Activated CD8-positive, alpha-beta T cell treated with anti-CD3 and anti-CD28 coated beads for 36 hours (primary cell): Measurements from ENCODE around the gene KLRG1. TPM values are rescaled to one million over a fixed set of nuclear protein-coding genes. Genes with fewer than 3 reads are reported as not detected.

Experiments
- ATAC-seq: fragments of 200-7000 bp; cut with Tn5 transposase; one replicate; pipeline ENCODE4 v1.10.0; 2021; ENCODE audit warnings: mild to moderate bottlenecking, moderate library complexity
- CTCF ChIA-PET: fragments of 350-600 bp; sonication (Branson Sonifier 250); formaldehyde crosslinking; loops from one replicate; lab custom pipeline; 2021; ENCODE audit warnings: antibody characterized with exemption; lab: Charles Lee
- POLR2A ChIA-PET: fragments of 350-600 bp; sonication (Branson Sonifier 250); formaldehyde crosslinking; loops from one replicate; lab custom pipeline; 2021; ENCODE audit warnings: antibody characterized with exemption; lab: Charles Lee
- DNase-seq: peaks from one replicate; pipeline ENCODE4 v3.0.0-alpha.2; 2020
- H3K27ac Mint-ChIP-seq: one replicate; pipeline ENCODE4 v1.8.0; 2021; ENCODE audit warnings: mild to moderate bottlenecking, mixed read lengths
- H3K27me3 Mint-ChIP-seq: one replicate; pipeline ENCODE4 v1.8.0; 2021; ENCODE audit warnings: mixed read lengths
- H3K36me3 Mint-ChIP-seq: one replicate; pipeline ENCODE4 v1.8.0; 2021; ENCODE audit warnings: low read depth, mixed read lengths
- H3K4me1 Mint-ChIP-seq: one replicate; pipeline ENCODE4 v1.8.0; 2021; ENCODE audit warnings: low read depth, mixed read lengths
- H3K4me3 Mint-ChIP-seq: one replicate; pipeline ENCODE4 v1.8.0; 2021; ENCODE audit warnings: mild to moderate bottlenecking, moderate library complexity, mixed read lengths
- H3K9me3 Mint-ChIP-seq: one replicate; pipeline ENCODE4 v1.8.0; 2021; ENCODE audit warnings: mixed read lengths
- intact Hi-C: fragments of 100-400 bp; cut with micrococcal nuclease; formaldehyde crosslinking; loops from one replicate; pipeline ENCODE4 v1.10.0; 2022
- total RNA-seq, 2 experiments: library from RNA; stranded (reverse); gene quantifications; one replicate each; pipeline ENCODE4 v1.2.3, GENCODE V29; 2021
- TF ChIP-seq, protein P1 (sequence below): fragments of 200-600 bp; IDR thresholded peaks from one replicate; pipeline ENCODE4 v1.8.0; 2022; ENCODE audit warnings: antibody characterized with exemption, mild to moderate bottlenecking

The KLRG1 gene
- total RNA-seq, 2 experiments from 2014 or later = 6.6 to 10.1 TPM

DNA sequence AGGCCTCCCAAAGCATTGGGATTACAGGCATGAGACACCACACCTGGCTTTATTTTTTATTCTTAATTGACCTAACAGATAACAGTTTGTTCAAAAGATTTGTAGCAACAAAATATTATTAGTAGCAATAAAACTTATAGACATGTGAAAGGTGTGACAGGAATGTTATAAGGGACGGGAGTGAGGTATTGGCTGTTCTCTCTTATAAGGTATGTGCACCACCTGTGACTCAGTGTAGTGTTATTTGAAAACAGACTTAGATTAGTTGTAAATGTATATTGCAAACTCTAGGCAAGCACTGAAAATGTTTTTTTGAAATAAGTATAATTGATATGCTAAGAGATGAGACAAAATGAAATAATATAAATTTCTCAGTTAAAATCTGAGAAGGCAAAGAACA, 57.8 kb downstream of the KLRG1 start:
- Mint-ChIP-seq H3K4me3 (no peak overlapping the region), H3K36me3 (peaks cover 2% of the 10 kb centered on the region), H3K27ac (no peak overlapping the region), H3K4me1 (peaks cover 21% of the 10 kb centered on the region), H3K27me3 (no peaks in the 10 kb centered on the region), H3K9me3 (peaks cover 1% of the 10 kb centered on the region)
- intact Hi-C loops = loop anchor here (10.0 kb wide), 1 partner anchor 392 kb away; no protein-coding TSS in a partner anchor
- POLR2A ChIA-PET = interaction anchor here (1.0 kb wide), 1 partner anchor 96 kb away, joined by 3 read pairs; no protein-coding TSS in a partner anchor
- ATAC-seq (no peak), DNase-seq (no peak)
- TF ChIP-seq, protein P1, sequence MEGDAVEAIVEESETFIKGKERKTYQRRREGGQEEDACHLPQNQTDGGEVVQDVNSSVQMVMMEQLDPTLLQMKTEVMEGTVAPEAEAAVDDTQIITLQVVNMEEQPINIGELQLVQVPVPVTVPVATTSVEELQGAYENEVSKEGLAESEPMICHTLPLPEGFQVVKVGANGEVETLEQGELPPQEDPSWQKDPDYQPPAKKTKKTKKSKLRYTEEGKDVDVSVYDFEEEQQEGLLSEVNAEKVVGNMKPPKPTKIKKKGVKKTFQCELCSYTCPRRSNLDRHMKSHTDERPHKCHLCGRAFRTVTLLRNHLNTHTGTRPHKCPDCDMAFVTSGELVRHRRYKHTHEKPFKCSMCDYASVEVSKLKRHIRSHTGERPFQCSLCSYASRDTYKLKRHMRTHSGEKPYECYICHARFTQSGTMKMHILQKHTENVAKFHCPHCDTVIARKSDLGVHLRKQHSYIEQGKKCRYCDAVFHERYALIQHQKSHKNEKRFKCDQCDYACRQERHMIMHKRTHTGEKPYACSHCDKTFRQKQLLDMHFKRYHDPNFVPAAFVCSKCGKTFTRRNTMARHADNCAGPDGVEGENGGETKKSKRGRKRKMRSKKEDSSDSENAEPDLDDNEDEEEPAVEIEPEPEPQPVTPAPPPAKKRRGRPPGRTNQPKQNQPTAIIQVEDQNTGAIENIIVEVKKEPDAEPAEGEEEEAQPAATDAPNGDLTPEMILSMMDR = no peak
- CTCF ChIA-PET = interaction anchor here (1.8 to 7.5 kb wide), 4 partner anchors 10 to 390 kb away, joined by 5 to 153 read pairs (median 22); partner anchors contain the start of gene M6PR

DNA sequence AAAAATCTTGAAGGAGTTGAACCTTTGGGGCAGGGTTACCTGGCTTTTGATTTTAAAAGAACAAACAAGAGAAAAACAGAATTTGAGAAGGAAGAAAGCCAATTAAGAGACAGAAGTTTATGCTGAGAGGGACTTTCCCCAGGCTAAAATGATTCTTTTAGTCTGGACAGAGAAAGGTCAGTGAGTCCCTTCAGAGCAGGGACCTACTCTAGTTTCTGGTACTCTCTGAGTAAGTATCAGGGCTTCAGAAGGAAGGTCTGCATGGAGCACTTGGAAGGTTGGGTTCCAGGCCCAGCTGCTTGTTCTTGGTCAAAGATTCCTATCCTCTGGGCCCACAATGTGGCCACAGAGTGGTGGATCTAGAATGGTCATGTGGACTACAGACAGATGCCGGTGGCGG, 59.6 kb downstream of the KLRG1 start:
- Mint-ChIP-seq H3K27me3 (no peaks in the 10 kb centered on the region), H3K4me3 (no peak overlapping the region), H3K36me3 (peaks cover 2% of the 10 kb centered on the region), H3K4me1 (peaks cover 13% of the 10 kb centered on the region), H3K27ac (peak overlapping the region; percentile 44), H3K9me3 (peaks cover 1% of the 10 kb centered on the region)
- ChIA-PET POLR2A (interaction anchor here (0.7 to 1.2 kb wide), 3 partner anchors 135 to 1433 kb away, joined by 3 read pairs; partner anchors contain the start of gene PHC1), CTCF (interaction anchor here (0.7 to 7.5 kb wide), 53 partner anchors 8 to 504 kb away, joined by 3 to 153 read pairs (median 5); partner anchors contain the start of genes A2M, KLRG1, M6PR and PHC1)
- ATAC-seq (peak; percentile 38), DNase-seq (no peak)
- TF ChIP-seq, protein P1 = no peak
- intact Hi-C loops = loop anchor here (10.0 kb wide), 1 partner anchor 394 kb away; no protein-coding TSS in a partner anchor

DNA sequence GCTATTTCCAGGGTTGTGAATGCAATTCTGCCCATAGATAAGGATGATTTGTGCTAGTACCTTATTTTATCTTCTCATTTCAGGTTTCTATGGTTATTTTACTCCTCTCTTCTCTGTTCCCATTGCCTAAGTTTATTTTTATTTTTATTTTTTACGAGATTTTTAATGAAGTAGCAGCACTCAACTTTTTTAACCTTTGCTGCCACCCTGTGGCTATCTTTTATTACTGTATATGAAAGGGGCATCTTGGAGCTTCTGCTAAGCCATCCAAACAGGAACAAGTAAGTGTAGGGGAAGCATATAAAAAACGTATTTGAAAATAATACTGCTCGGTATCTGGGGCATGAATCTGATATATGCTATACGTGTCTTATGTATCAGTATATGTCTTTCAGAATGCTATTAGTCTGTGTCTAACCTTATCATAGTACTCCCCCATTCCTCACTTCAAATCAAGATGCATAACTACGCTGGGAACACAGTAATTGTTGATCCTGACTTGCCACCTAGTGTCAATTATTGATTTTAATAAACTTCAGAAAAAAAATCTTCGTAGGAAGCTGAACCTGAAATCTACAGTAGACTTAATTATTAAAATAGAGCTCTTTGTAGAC, 60.3 kb downstream of the KLRG1 start:
- DNase-seq = peak; percentile 27
- no peaks in the 10 kb centered on the region for H3K27me3 Mint-ChIP-seq
- intact Hi-C loops = loop anchor here (5.0 to 10.0 kb wide), 2 partner anchors 367 to 395 kb away; no protein-coding TSS in a partner anchor
- no peak overlapping the region for H3K27ac Mint-ChIP-seq
- ChIA-PET POLR2A (interaction anchor here (0.5 to 1.2 kb wide), 5 partner anchors 12 to 368 kb away, joined by 3 read pairs; partner anchors contain the start of genes M6PR and PHC1), CTCF (interaction anchor here (0.7 to 7.5 kb wide), 66 partner anchors 8 to 505 kb away, joined by 3 to 153 read pairs (median 4); partner anchors contain the start of genes A2M, KLRG1, M6PR and PHC1)
- TF ChIP-seq, protein P1 = peak; percentile 80
- peaks cover 13% of the 10 kb centered on the region for H3K4me1 Mint-ChIP-seq
- H3K36me3 Mint-ChIP-seq = peaks cover 2% of the 10 kb centered on the region
- no peak overlapping the region for H3K4me3 Mint-ChIP-seq
- H3K9me3 Mint-ChIP-seq = peaks cover 1% of the 10 kb centered on the region
- peak; percentile 75 for ATAC-seq

DNA sequence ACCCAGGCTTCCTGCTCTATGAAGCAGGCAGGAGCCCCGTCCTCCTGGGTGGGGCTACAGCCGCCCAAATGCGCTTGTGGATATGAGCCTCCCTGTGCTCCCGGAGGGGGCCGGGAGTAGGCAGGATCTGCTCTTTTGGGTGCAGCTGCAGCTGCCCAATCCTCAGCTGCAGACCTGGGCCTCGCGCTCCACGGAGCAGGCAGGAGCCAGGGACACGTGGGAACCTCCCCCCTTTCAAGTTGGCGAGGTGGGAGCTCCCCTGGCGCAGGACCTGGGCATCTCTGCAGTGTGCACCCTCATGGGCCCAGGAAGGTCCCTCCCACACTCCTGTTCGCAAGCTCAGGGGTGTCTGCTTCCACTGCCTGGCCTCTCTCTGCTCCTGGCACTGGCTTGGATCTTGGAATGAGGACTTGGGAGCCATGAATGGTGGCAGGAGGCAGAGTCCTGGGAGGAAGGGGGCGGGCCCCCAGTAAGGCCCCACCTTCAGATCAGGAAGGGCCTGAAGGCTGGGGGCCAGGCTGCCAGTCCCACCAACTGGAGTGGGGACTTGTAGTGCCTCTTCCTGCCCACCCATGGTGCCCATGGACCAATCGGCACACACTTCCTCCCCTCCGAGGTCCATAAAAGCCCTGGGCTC, 61.3 kb downstream of the KLRG1 start:
- intact Hi-C loops = loop anchor here (5.0 kb wide), 1 partner anchor 368 kb away; no protein-coding TSS in a partner anchor
- ChIA-PET CTCF (interaction anchor here (0.7 to 7.5 kb wide), 48 partner anchors 9 to 506 kb away, joined by 3 to 153 read pairs (median 5); partner anchors contain the start of genes A2M, KLRG1, M6PR and PHC1), POLR2A (interaction anchor here (1.0 kb wide), 1 partner anchor 134 kb away, joined by 3 read pairs; no protein-coding TSS in a partner anchor)
- H3K4me1 Mint-ChIP-seq = peaks cover 13% of the 10 kb centered on the region
- DNase-seq (no peak), ATAC-seq (no peak)
- H3K27me3 Mint-ChIP-seq = no peaks in the 10 kb centered on the region
- H3K4me3 Mint-ChIP-seq = no peak overlapping the region
- no peaks in the 10 kb centered on the region for H3K9me3 Mint-ChIP-seq
- H3K27ac Mint-ChIP-seq = no peak overlapping the region
- peaks cover 2% of the 10 kb centered on the region for H3K36me3 Mint-ChIP-seq
- TF ChIP-seq, protein P1 = no peak
